Measurements from ENCODE around the gene MYO3B. TPM values are rescaled to one million over a fixed set of nuclear protein-coding genes. Genes with fewer than 3 reads are reported as not detected.

Gene MYO3B, protein sequence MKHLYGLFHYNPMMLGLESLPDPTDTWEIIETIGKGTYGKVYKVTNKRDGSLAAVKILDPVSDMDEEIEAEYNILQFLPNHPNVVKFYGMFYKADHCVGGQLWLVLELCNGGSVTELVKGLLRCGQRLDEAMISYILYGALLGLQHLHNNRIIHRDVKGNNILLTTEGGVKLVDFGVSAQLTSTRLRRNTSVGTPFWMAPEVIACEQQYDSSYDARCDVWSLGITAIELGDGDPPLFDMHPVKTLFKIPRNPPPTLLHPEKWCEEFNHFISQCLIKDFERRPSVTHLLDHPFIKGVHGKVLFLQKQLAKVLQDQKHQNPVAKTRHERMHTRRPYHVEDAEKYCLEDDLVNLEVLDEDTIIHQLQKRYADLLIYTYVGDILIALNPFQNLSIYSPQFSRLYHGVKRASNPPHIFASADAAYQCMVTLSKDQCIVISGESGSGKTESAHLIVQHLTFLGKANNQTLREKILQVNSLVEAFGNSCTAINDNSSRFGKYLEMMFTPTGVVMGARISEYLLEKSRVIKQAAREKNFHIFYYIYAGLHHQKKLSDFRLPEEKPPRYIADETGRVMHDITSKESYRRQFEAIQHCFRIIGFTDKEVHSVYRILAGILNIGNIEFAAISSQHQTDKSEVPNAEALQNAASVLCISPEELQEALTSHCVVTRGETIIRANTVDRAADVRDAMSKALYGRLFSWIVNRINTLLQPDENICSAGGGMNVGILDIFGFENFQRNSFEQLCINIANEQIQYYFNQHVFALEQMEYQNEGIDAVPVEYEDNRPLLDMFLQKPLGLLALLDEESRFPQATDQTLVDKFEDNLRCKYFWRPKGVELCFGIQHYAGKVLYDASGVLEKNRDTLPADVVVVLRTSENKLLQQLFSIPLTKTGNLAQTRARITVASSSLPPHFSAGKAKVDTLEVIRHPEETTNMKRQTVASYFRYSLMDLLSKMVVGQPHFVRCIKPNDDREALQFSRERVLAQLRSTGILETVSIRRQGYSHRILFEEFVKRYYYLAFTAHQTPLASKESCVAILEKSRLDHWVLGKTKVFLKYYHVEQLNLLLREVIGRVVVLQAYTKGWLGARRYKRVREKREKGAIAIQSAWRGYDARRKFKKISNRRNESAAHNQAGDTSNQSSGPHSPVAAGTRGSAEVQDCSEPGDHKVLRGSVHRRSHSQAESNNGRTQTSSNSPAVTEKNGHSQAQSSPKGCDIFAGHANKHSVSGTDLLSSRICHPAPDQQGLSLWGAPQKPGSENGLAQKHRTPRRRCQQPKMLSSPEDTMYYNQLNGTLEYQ (N-terminal part only)
- total RNA-seq = 13.7 and 14.4 TPM in 2 replicates

- Mint-ChIP-seq H3K27me3 (ENCODE audit: low read depth) (no peaks in the 10 kb centered on the region), H3K4me1 (ENCODE audit: low read depth) (peaks cover 1% of the 10 kb centered on the region), H3K4me3 (ENCODE audit: low read depth) (no peak within 1 kb of the TSS), H3K36me3 (ENCODE audit: low read depth) (no peaks in the 10 kb centered on the region), H3K9me3 (no peaks in the 10 kb centered on the region), H3K27ac (no peak within 1 kb of the TSS)
- no peak for DNase-seq (ENCODE audit: low spot score)
- intact Hi-C loops (cut with micrococcal nuclease) = no loop called here
Observed at GRCh38 chr2:170177950-170178781, at the start of gene MYO3B. MYO3B (plus strand) TSS chr2:170178147; CDS start chr2:170178288, 141 bp downstream.

DNA sequence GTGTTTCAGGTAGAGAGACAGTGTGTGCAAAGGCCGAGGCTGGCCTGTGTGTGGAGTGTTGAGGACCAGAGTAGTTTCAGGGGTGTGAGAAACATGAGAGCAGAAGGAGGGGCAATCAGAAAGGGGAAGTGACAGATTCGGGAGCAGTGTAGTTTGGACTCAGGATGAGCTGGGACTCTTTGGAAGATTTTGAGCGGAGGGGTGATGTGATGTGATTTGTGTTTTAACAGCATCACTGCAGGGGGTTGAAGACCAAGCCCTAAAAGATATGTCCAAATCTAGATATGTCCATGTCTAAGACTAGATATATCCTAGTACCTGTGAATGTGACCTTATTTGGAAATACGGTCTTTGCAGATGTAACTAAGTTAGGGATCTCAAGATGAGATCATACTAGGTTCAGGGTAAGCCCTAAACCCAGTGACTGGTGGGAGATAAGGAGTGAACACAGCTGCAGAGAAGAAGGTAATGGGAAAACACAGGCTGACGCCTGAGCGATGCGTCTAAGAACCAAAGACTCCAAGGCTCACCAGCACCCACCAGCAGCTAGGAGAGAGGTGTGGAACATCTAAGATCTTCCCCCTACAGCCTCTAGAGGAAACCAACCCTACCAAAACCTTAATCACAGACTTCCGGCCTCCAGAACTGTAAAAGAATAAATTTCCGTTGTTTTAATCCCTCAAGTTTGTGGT, 38.5 kb upstream of the MYO3B start:
- H3K9me3 Mint-ChIP-seq = no peaks in the 10 kb centered on the region
- H3K27me3 Mint-ChIP-seq (ENCODE audit: low read depth) = peaks cover 9% of the 10 kb centered on the region
- H3K36me3 Mint-ChIP-seq (ENCODE audit: low read depth) = no peaks in the 10 kb centered on the region
- H3K27ac Mint-ChIP-seq = no peak overlapping the region
- intact Hi-C loops (cut with micrococcal nuclease) = no loop called here
- no peak overlapping the region for H3K4me3 Mint-ChIP-seq (ENCODE audit: low read depth)
- DNase-seq (ENCODE audit: low spot score) = no peak
- H3K4me1 Mint-ChIP-seq (ENCODE audit: low read depth) = no peaks in the 10 kb centered on the region

- H3K4me1 Mint-ChIP-seq (ENCODE audit: low read depth) = no peaks in the 10 kb centered on the region
- H3K27me3 Mint-ChIP-seq (ENCODE audit: low read depth) = peaks cover 9% of the 10 kb centered on the region
- intact Hi-C loops (cut with micrococcal nuclease) = no loop called here
- H3K27ac Mint-ChIP-seq = no peak overlapping the region
- no peak for DNase-seq (ENCODE audit: low spot score)
- H3K4me3 Mint-ChIP-seq (ENCODE audit: low read depth) = no peak overlapping the region
- H3K9me3 Mint-ChIP-seq = no peaks in the 10 kb centered on the region
- no peaks in the 10 kb centered on the region for H3K36me3 Mint-ChIP-seq (ENCODE audit: low read depth)
Observed at GRCh38 chr2:170140561-170140960, 37.4 kb upstream of the MYO3B start.

DNA sequence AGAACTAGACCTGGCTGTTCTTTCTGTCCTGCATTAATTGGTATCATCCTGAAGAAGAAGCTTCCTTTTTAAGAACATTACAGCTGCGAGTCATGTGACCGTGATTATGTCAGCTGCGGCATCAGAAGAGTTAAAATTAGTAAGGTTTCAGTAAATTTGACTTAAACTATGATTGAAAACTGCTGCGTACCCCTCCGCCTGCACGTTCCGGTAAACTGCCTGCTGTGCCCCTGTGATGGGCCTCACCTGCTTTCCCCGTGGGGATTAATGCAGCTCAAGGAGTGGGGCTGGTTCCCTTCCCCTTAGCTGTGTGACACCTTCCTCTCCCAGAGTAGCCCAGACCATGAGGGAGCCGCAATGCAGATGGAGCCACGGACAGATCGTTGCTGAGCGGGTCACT, 36.1 kb upstream of the MYO3B start:
- H3K27ac Mint-ChIP-seq = no peak overlapping the region
- intact Hi-C loops (cut with micrococcal nuclease) = no loop called here
- H3K36me3 Mint-ChIP-seq (ENCODE audit: low read depth) = no peaks in the 10 kb centered on the region
- no peak for DNase-seq (ENCODE audit: low spot score)
- H3K4me1 Mint-ChIP-seq (ENCODE audit: low read depth) = no peaks in the 10 kb centered on the region
- H3K9me3 Mint-ChIP-seq = no peaks in the 10 kb centered on the region
- H3K4me3 Mint-ChIP-seq (ENCODE audit: low read depth) = no peak overlapping the region
- peaks cover 6% of the 10 kb centered on the region for H3K27me3 Mint-ChIP-seq (ENCODE audit: low read depth)

DNA sequence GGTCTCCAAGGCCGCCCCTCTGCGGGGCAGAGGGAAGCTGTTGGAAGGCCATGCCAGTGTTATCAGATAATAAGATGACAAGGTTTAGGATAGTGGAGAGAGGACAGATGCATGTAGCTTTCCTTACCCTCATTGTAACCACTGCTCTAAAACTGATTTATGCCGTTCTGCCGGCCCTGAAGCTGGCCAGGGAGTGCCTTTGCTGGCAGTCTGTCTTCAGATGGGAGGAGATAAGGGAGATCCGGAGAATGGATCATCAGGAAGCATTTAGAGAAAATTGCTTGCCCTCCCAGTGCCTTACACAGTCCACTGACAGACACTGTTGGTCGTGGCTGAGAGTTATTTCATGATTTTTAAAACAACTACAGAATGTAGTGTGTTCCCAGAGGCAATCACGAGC, 35.4 kb upstream of the MYO3B start:
- Mint-ChIP-seq H3K27ac (no peak overlapping the region), H3K9me3 (no peaks in the 10 kb centered on the region), H3K27me3 (ENCODE audit: low read depth) (peaks cover 5% of the 10 kb centered on the region), H3K4me1 (ENCODE audit: low read depth) (no peaks in the 10 kb centered on the region), H3K4me3 (ENCODE audit: low read depth) (no peak overlapping the region), H3K36me3 (ENCODE audit: low read depth) (no peaks in the 10 kb centered on the region)
- DNase-seq (ENCODE audit: low spot score) = no peak
- intact Hi-C loops (cut with micrococcal nuclease) = no loop called here

DNA sequence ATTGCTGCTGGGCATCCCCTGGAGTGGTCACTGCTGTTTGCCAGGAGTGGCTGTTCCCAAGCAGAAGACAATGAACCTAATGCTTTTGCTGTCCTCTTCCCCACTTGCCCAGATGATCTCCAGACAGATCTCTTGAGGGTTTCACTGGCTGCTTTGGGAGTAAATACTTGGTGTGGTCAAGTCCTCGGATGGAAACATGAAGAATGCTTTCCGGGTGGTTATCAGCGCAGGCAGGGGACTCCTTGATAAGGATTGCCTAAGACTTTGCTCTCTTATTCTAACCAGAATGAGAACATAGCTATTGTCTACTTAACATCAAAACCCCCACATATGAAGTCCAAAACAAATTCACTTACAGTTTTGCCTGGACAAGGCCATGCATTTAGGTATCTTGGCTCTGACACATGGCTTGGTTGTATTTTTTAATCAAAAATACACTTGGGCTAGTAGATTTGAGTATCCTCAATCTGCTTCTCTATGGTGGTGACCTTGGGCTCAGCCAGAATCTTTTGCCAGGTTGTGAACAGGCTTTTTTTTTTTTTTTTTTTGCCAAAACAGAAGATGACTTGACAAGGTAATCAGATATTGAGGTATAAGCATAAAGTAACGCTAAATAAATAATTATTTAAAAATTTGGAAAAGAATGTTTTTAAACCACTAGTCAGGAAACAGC, 34.8 kb upstream of the MYO3B start:
- intact Hi-C loops (cut with micrococcal nuclease) = no loop called here
- no peak overlapping the region for H3K4me3 Mint-ChIP-seq (ENCODE audit: low read depth)
- H3K27me3 Mint-ChIP-seq (ENCODE audit: low read depth) = peaks cover 5% of the 10 kb centered on the region
- H3K9me3 Mint-ChIP-seq = no peaks in the 10 kb centered on the region
- no peak overlapping the region for H3K27ac Mint-ChIP-seq
- H3K36me3 Mint-ChIP-seq (ENCODE audit: low read depth) = no peaks in the 10 kb centered on the region
- no peak for DNase-seq (ENCODE audit: low spot score)
- no peaks in the 10 kb centered on the region for H3K4me1 Mint-ChIP-seq (ENCODE audit: low read depth)

- Mint-ChIP-seq H3K4me3 (ENCODE audit: low read depth) (no peak overlapping the region), H3K36me3 (ENCODE audit: low read depth) (no peaks in the 10 kb centered on the region), H3K27me3 (ENCODE audit: low read depth) (peaks cover 5% of the 10 kb centered on the region), H3K4me1 (ENCODE audit: low read depth) (no peaks in the 10 kb centered on the region), H3K27ac (no peak overlapping the region), H3K9me3 (no peaks in the 10 kb centered on the region)
- intact Hi-C loops (cut with micrococcal nuclease) = no loop called here
- DNase-seq (ENCODE audit: low spot score) = no peak
Observed at GRCh38 chr2:170144761-170145160, 33.2 kb upstream of the MYO3B start.

GRCh38 chr2:170145191-170145590, 32.8 kb upstream of the MYO3B start:
- Mint-ChIP-seq H3K27me3 (ENCODE audit: low read depth) (peaks cover 5% of the 10 kb centered on the region), H3K4me1 (ENCODE audit: low read depth) (no peaks in the 10 kb centered on the region), H3K9me3 (no peaks in the 10 kb centered on the region), H3K4me3 (ENCODE audit: low read depth) (no peak overlapping the region), H3K27ac (no peak overlapping the region), H3K36me3 (ENCODE audit: low read depth) (no peaks in the 10 kb centered on the region)
- no peak for DNase-seq (ENCODE audit: low spot score)
- intact Hi-C loops (cut with micrococcal nuclease) = no loop called here

DNA sequence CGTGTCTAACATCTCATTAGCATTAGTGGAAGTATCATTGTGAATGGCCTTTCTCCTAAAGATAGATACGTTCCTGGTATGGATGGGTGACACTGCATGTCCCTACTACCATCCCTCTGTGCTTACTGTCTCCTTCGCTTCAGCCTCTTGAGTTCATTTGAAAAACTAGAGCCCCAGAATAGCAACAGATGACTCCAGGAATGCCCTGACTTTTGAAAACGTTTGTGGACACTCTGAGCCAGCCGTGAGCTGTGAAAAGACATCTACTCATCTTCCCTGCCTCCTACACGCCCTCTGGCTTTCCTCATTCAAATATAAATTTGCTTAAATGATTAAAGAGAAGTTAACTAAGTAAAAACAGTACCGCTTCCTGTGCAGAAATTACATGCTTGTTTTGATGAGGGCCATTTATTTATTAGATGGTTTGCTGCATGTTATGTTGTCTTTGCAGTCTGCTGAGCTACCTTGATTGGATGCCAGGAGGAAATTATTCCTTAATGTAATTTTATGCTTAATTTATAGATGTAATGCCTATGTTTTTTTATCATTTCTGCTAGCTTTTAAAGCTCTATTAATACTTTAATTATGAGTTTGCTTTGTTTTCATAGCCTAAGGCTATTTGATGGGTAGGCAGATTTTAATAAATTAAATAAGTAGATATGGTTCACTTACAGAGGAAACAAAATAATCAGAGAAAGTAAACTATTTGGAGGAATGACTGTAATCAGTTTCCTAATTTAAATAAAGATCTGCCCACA, 32.1 kb upstream of the MYO3B start:
- Mint-ChIP-seq H3K36me3 (ENCODE audit: low read depth) (no peaks in the 10 kb centered on the region), H3K4me3 (ENCODE audit: low read depth) (no peak overlapping the region), H3K27me3 (ENCODE audit: low read depth) (peaks cover 5% of the 10 kb centered on the region), H3K9me3 (no peaks in the 10 kb centered on the region), H3K4me1 (ENCODE audit: low read depth) (no peaks in the 10 kb centered on the region), H3K27ac (no peak overlapping the region)
- DNase-seq (ENCODE audit: low spot score) = no peak
- intact Hi-C loops (cut with micrococcal nuclease) = no loop called here

DNA sequence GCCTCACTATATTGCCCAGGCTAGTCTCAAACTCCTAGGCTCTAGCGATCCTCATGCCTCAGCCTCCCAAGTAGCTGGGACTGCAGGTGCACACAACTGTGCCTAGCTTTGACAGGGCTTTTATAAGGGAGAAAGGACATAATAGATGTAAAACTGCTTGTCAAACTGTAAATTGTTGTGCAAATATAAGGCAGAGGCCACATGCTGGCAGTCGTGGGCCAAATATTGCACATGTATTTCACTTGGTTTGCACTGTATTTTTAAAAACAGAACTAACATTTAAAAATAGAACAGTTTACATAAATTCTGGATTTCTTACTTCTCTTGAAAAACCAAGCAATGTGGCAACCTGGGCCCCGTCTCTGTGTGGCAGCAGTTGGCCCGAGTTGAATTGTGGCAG, 31.2 kb upstream of the MYO3B start:
- H3K27ac Mint-ChIP-seq = no peak overlapping the region
- H3K27me3 Mint-ChIP-seq (ENCODE audit: low read depth) = peaks cover 5% of the 10 kb centered on the region
- H3K36me3 Mint-ChIP-seq (ENCODE audit: low read depth) = no peaks in the 10 kb centered on the region
- intact Hi-C loops (cut with micrococcal nuclease) = no loop called here
- no peaks in the 10 kb centered on the region for H3K4me1 Mint-ChIP-seq (ENCODE audit: low read depth)
- no peak for DNase-seq (ENCODE audit: low spot score)
- H3K9me3 Mint-ChIP-seq = no peaks in the 10 kb centered on the region
- no peak overlapping the region for H3K4me3 Mint-ChIP-seq (ENCODE audit: low read depth)

DNA sequence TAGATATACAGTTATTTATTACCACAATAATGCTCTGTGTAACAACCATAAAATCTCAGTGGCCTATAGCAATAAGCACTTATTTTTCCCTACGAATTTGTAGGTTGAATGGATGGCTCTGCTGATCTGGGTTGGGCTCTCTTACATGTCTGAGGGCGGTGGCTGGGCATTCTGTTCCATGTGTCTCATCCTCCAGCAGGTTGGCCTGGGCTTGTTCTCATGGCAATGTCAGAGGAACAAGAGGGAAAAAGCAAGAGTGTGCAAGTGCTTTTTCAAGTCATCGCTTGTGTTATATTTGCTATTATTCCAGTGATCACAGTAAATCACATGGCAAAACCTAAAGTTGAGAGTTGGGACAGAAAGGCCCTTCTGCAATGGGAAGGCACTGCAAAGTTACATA, 30.4 kb upstream of the MYO3B start:
- Mint-ChIP-seq H3K27me3 (ENCODE audit: low read depth) (peaks cover 5% of the 10 kb centered on the region), H3K27ac (no peak overlapping the region), H3K4me1 (ENCODE audit: low read depth) (no peaks in the 10 kb centered on the region), H3K9me3 (no peaks in the 10 kb centered on the region), H3K4me3 (ENCODE audit: low read depth) (no peak overlapping the region), H3K36me3 (ENCODE audit: low read depth) (no peaks in the 10 kb centered on the region)
- intact Hi-C loops (cut with micrococcal nuclease) = no loop called here
- no peak for DNase-seq (ENCODE audit: low spot score)

Measured in activated T-helper 2 cell treated with anti-CD3 and anti-CD28 coated beads, Interferon-gamma antibody, Interleukin-2, Interleukin-4, amounts not matched to agents 10 μg/mL and 5 μg/mL and 100 μg/mL, durations not matched to agents 14 hours and 24 hours and 36 hours (primary cell).